Measurements from ENCODE around the gene ADD1. TPM values are rescaled to one million over a fixed set of nuclear protein-coding genes. Genes with fewer than 3 reads are reported as not detected.

ADD1 gene
- total RNA-seq, 4 donors from 2014 or later: 290 to 470 (median 372) TPM

- peak overlapping the region; percentile 50 to 75 (median 64) for H3K27ac ChIP-seq
- H3K9me3 ChIP-seq: no peaks in the 10 kb centered on the region
- no peak for TF ChIP-seq CTCF (IDR thresholded peaks at IDR 0.05)
- TF ChIP-seq POLR2A (IDR thresholded peaks at IDR 0.05): no peak
- H3K36me3 ChIP-seq: peaks cover 0 to 21% (median 0%) of the 10 kb centered on the region in 3 donors
- peak in 2 of 3 donors; percentile 14 to 44 for DNase-seq
- H3K4me3 ChIP-seq: peak overlapping the region in 1 of 4 donors; percentile 8
- H3K27me3 ChIP-seq: no peaks in the 10 kb centered on the region
- peaks cover 0 to 37% (median 18%) of the 10 kb centered on the region in 4 donors for H3K4me1 ChIP-seq
Observed at GRCh38 chr4:2837110-2837903, 6.3 kb upstream of the ADD1 start.

- Histone ChIP-seq H3K36me3 (peaks cover 0 to 14% (median 0%) of the 10 kb centered on the region in 3 donors), H3K9me3 (no peaks in the 10 kb centered on the region), H3K4me3 (peak overlapping the region in 1 of 4 donors; percentile 8), H3K27ac (peak overlapping the region; percentile 50 to 75 (median 64)), H3K27me3 (no peaks in the 10 kb centered on the region), H3K4me1 (peaks cover 3 to 37% (median 19%) of the 10 kb centered on the region in 4 donors)
- DNase-seq: peak in 2 of 3 donors; percentile 83 to 85
- TF ChIP-seq CTCF (IDR thresholded peaks at IDR 0.05): no peak
- TF ChIP-seq POLR2A (IDR thresholded peaks at IDR 0.05): no peak
Observed at GRCh38 chr4:2837904-2838496, 5.6 kb upstream of the ADD1 start.

- no peaks in the 10 kb centered on the region for H3K27me3 ChIP-seq
- peak overlapping the region in 2 of 4 donors; percentile 25 to 33 for H3K27ac ChIP-seq
- TF ChIP-seq CTCF (IDR thresholded peaks at IDR 0.05) (no peak), POLR2A (IDR thresholded peaks at IDR 0.05) (no peak)
- peak in 1 of 3 donors; percentile 12 for DNase-seq
- no peak overlapping the region for H3K4me3 ChIP-seq
- H3K9me3 ChIP-seq: no peaks in the 10 kb centered on the region
- H3K4me1 ChIP-seq: peaks cover 3 to 35% (median 18%) of the 10 kb centered on the region in 4 donors
- H3K36me3 ChIP-seq: peaks cover 0 to 4% (median 0%) of the 10 kb centered on the region in 3 donors
Observed at GRCh38 chr4:2839060-2839459, 4.6 kb upstream of the ADD1 start.

GRCh38 chr4:2842687-2843262 lies 869 bp upstream of the ADD1 start:
- Histone ChIP-seq H3K9me3 (no peaks in the 10 kb centered on the region), H3K36me3 (no peaks in the 10 kb centered on the region), H3K27ac (peak overlapping the region; percentile 83 to 96 (median 95)), H3K4me3 (peak overlapping the region; percentile 59 to 91 (median 86)), H3K4me1 (peaks cover 2 to 33% (median 10%) of the 10 kb centered on the region in 4 donors), H3K27me3 (no peaks in the 10 kb centered on the region)
- no peak for TF ChIP-seq CTCF (IDR thresholded peaks at IDR 0.05)
- TF ChIP-seq POLR2A (IDR thresholded peaks at IDR 0.05): no peak
- DNase-seq: peak in 2 of 3 donors; percentile 8 to 28

GRCh38 chr4:2843941-2844584 lies 419 bp downstream of the ADD1 start:
- Histone ChIP-seq H3K4me3 (peak overlapping the region; percentile 59 to 91 (median 86)), H3K4me1 (peaks cover 0 to 44% (median 9%) of the 10 kb centered on the region in 4 donors), H3K27ac (peak overlapping the region; percentile 83 to 96 (median 95)), H3K27me3 (no peaks in the 10 kb centered on the region), H3K36me3 (no peaks in the 10 kb centered on the region), H3K9me3 (no peaks in the 10 kb centered on the region)
- peak; percentile 43 to 69 (median 65) for DNase-seq
- no peak for TF ChIP-seq POLR2A (IDR thresholded peaks at IDR 0.05)
